Caco-2 (cell line): ENCODE measurements around the gene TSPAN14. TPM values are rescaled to one million over a fixed set of nuclear protein-coding genes. Genes with fewer than 3 reads are reported as not detected.

Experiments
- BruUV-seq: library from RNA; stranded (reverse); fragments of 400-500 nt; replicated peaks from 2 replicates; lab custom pipeline; 2021; lab: Mats Ljungman, UMichigan
- CTCF ChIA-PET: fragments of 300-600 bp; sonication (Branson Sonifier 250); formaldehyde crosslinking; loops from one replicate; lab custom pipeline; 2022; ENCODE audit warnings: antibody characterized with exemption; lab: Charles Lee
- POLR2A ChIA-PET: fragments of 300-600 bp; sonication (Branson Sonifier 250); formaldehyde crosslinking; loops from one replicate; lab custom pipeline; 2022; ENCODE audit warnings: antibody characterized with exemption; lab: Charles Lee
- DNase-seq, 2 experiments: peaks; one replicate each; pipeline versions ENCODE4 v3.0.0 to v3.0.0-alpha.2; 2020 to 2022
- H3K27me3 ChIP-seq: replicated peaks from 2 replicates; pipeline ENCODE4 v1.6.0; 2011; ENCODE audit warnings: low read length; ENCODE audit not compliant: control insufficient read depth, insufficient read depth
- H3K36me3 ChIP-seq: 2 replicates; pipeline ENCODE4 v1.5.1; 2011; ENCODE audit warnings: low read length; ENCODE audit not compliant: control insufficient read depth, insufficient read depth
- H3K4me1 ChIP-seq: fragments of 250-450 bp; sonication (Bioruptor Pico); 2 replicates; pipeline ENCODE4 v1.5.1; 2020; ENCODE audit warnings: mild to moderate bottlenecking
- H3K4me3 ChIP-seq: 2 replicates; pipeline ENCODE4 v1.5.1; 2011; ENCODE audit warnings: low read depth, mild to moderate bottlenecking, control low read depth, low read length
- H3K9me3 ChIP-seq: fragments of 250-450 bp; sonication (Bioruptor Pico); 2 replicates; pipeline ENCODE4 v1.5.1; 2020; ENCODE audit warnings: mild to moderate bottlenecking, moderate library complexity
- H3K27ac Mint-ChIP-seq: one replicate; pipeline ENCODE4 v1.8.0; 2022; ENCODE audit warnings: mixed read lengths; ENCODE audit not compliant: unreplicated experiment
- H3K27me3 Mint-ChIP-seq: one replicate; pipeline ENCODE4 v1.8.0; 2022; ENCODE audit warnings: mixed read lengths; ENCODE audit not compliant: insufficient read depth, unreplicated experiment
- H3K36me3 Mint-ChIP-seq: one replicate; pipeline ENCODE4 v1.8.0; 2022; ENCODE audit warnings: mild to moderate bottlenecking, mixed read lengths; ENCODE audit not compliant: insufficient read depth, unreplicated experiment
- H3K4me1 Mint-ChIP-seq: one replicate; pipeline ENCODE4 v1.8.0; 2022; ENCODE audit warnings: low read depth, mixed read lengths; ENCODE audit not compliant: unreplicated experiment
- H3K4me3 Mint-ChIP-seq: one replicate; pipeline ENCODE4 v1.8.0; 2022; ENCODE audit warnings: mild to moderate bottlenecking, moderate library complexity, mixed read lengths; ENCODE audit not compliant: unreplicated experiment
- H3K9me3 Mint-ChIP-seq: one replicate; pipeline ENCODE4 v1.8.0; 2022; ENCODE audit warnings: mixed read lengths; ENCODE audit not compliant: unreplicated experiment
- intact Hi-C: fragments of 100-400 bp; cut with micrococcal nuclease; formaldehyde crosslinking; loops from one replicate; pipeline ENCODE4 v1.10.0; 2022; ENCODE audit not compliant: unreplicated experiment
- total RNA-seq: library from RNA; stranded (reverse); gene quantifications from 2 replicates; pipeline ENCODE4 v1.2.3, GENCODE V29; 2022
- TF ChIP-seq, protein P1 (sequence below), 2 experiments: fragments of 200-600 bp in 1 of 2; IDR thresholded peaks; 1 replicate in 1 of 2; 2 replicates in 1 of 2; pipeline versions ENCODE4 v1.5.1 to v1.8.0; 2011 to 2022; ENCODE audit warnings: antibody characterized with exemption in 1 of 2, control low read depth in 1 of 2, inconsistent platforms in 1 of 2, low read depth in 1 of 2, low read length in 1 of 2, mild to moderate bottlenecking in 1 of 2, moderate library complexity in 1 of 2; ENCODE audit not compliant: insufficient read depth in 1 of 2, severe bottlenecking in 1 of 2, unreplicated experiment in 1 of 2

Gene TSPAN14
- total RNA-seq, 1 experiment from 2014 or later = 140 TPM

DNA sequence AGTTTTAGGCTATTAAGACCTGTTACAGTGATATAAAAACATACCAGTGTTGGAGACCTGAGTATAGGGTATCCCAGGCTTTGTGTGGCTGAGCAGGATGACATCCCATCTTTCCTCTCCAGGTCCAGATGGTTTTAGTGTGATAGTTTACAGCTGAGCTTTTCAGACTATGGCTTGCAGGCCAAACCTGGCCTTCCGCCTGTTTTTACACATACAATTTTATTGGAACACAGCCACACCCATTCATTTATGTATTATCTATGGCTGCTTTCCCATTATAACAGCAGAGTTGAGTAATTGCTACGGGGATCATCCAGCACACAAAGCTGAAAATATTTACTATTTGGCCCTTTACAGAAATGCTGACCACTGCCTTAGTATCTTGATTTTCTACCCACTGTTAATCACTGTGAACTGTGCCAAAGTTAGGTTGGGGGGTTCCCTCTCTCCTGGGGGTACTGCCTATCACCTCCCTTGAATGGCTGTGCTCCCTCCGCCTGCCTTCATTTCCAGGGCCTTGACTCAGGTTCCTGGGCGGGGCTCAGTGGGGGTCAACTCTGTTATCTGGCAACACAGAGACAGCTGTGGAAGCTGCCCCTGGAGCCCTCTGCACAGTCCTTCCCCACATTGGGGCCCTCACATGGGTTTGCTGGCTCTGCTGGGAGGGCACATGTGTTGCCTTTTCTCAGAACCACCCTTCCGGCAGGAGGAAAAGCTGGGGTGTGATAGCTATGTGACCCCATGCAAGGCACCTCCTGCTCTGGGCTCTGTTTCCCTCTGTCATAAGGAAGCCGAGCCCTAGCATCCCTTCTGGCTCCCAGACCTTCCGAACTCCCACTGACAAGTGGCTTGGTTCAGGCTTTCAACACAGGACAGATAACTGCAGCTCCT is 43.3 kb downstream of the TSPAN14 start:
- H3K27me3 Mint-ChIP-seq = no peaks in the 10 kb centered on the region
- Histone ChIP-seq H3K4me1 (peaks cover 93% of the 10 kb centered on the region), H3K9me3 (peaks cover 5% of the 10 kb centered on the region; the same call in 1 of the 2 replicates), H3K4me3 (no peak overlapping the region), H3K27me3 (no peaks in the 10 kb centered on the region), H3K36me3 (peaks cover 2% of the 10 kb centered on the region)
- H3K9me3 Mint-ChIP-seq = peaks cover 9% of the 10 kb centered on the region
- BruUV-seq = no TSS peak
- TF ChIP-seq, protein P1, sequence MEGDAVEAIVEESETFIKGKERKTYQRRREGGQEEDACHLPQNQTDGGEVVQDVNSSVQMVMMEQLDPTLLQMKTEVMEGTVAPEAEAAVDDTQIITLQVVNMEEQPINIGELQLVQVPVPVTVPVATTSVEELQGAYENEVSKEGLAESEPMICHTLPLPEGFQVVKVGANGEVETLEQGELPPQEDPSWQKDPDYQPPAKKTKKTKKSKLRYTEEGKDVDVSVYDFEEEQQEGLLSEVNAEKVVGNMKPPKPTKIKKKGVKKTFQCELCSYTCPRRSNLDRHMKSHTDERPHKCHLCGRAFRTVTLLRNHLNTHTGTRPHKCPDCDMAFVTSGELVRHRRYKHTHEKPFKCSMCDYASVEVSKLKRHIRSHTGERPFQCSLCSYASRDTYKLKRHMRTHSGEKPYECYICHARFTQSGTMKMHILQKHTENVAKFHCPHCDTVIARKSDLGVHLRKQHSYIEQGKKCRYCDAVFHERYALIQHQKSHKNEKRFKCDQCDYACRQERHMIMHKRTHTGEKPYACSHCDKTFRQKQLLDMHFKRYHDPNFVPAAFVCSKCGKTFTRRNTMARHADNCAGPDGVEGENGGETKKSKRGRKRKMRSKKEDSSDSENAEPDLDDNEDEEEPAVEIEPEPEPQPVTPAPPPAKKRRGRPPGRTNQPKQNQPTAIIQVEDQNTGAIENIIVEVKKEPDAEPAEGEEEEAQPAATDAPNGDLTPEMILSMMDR (IDR thresholded peaks at IDR 0.05; ENCODE audit: insufficient read depth in 1 of 2, low read depth in 1 of 2, low read length in 1 of 2, severe bottlenecking in 1 of 2, unreplicated experiment in 1 of 2) = no peak
- intact Hi-C loops = no loop called here
- H3K36me3 Mint-ChIP-seq = peaks cover 81% of the 10 kb centered on the region
- H3K4me1 Mint-ChIP-seq = peaks cover 82% of the 10 kb centered on the region
- CTCF ChIA-PET = no interaction called here
- POLR2A ChIA-PET = interaction anchor here (0.6 kb wide), 1 partner anchor 48 kb away, joined by 3 read pairs; no protein-coding TSS in a partner anchor
- H3K27ac Mint-ChIP-seq = peak overlapping the region; percentile 87
- no peak for DNase-seq
- peak overlapping the region; percentile 60 for H3K4me3 Mint-ChIP-seq

DNA sequence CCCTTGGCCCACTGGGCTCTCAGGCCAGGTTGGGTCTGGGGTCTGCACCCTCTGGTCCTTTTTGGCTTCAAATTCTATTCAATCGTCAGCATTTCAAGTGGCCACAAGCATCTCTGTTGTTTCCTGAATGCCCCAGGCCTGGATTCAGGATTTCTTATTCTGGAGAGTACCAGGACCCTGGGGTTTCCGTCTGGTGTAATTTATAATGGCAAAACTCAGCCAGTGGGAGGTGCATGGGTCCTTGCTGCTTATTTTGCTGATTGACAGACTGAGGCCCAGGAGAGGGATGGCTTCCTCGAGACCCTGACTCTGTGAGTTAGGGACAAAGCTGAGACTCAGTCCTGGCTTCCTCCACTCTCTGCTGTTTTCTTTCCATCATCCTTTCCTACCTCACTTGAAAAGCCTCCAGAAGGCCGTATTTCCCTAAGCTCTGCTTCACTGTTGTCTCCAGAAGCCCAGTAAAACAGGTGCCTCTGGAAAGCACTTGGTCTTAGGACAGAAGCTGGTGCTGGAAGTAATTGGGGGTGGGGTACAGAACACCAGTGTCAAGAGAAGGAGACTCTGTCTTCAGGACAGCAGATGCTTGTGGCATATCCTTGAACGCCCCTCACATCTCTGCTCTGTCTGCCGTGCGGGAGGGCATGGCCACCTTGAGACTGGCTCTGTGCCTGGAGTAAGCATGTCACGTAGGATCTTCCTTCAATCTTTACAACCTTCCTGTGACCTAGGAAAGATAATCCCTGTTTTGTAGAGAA is 44.1 kb downstream of the TSPAN14 start:
- Histone ChIP-seq H3K27me3 (no peaks in the 10 kb centered on the region), H3K4me1 (peaks cover 93% of the 10 kb centered on the region), H3K9me3 (peaks cover 5% of the 10 kb centered on the region; the same call in 1 of the 2 replicates), H3K36me3 (peaks cover 2% of the 10 kb centered on the region), H3K4me3 (no peak overlapping the region)
- no peak for DNase-seq
- Mint-ChIP-seq H3K4me3 (peak overlapping the region; percentile 60), H3K9me3 (peaks cover 9% of the 10 kb centered on the region), H3K4me1 (peaks cover 85% of the 10 kb centered on the region), H3K36me3 (peaks cover 85% of the 10 kb centered on the region), H3K27me3 (no peaks in the 10 kb centered on the region), H3K27ac (peak overlapping the region; percentile 87)
- CTCF ChIA-PET = interaction anchor here (0.9 to 1.0 kb wide), 4 partner anchors 37 to 164 kb away, joined by 3 to 4 read pairs (median 4); no protein-coding TSS in a partner anchor
- BruUV-seq = TSS peak; percentile 82
- TF ChIP-seq, protein P1 (IDR thresholded peaks at IDR 0.05; ENCODE audit: insufficient read depth in 1 of 2, low read depth in 1 of 2, low read length in 1 of 2, severe bottlenecking in 1 of 2, unreplicated experiment in 1 of 2) = no peak
- POLR2A ChIA-PET = interaction anchor here (1.0 kb wide), 1 partner anchor 37 kb away, joined by 3 read pairs; no protein-coding TSS in a partner anchor
- intact Hi-C loops = no loop called here
